Measurements from ENCODE around the gene RBM20.
"Not testable (repeated sequence)": the region's sequence is repeated elsewhere in the genome, so short reads cannot be mapped to it uniquely, and the experiment has no call there.

RBM20 gene

DNA sequence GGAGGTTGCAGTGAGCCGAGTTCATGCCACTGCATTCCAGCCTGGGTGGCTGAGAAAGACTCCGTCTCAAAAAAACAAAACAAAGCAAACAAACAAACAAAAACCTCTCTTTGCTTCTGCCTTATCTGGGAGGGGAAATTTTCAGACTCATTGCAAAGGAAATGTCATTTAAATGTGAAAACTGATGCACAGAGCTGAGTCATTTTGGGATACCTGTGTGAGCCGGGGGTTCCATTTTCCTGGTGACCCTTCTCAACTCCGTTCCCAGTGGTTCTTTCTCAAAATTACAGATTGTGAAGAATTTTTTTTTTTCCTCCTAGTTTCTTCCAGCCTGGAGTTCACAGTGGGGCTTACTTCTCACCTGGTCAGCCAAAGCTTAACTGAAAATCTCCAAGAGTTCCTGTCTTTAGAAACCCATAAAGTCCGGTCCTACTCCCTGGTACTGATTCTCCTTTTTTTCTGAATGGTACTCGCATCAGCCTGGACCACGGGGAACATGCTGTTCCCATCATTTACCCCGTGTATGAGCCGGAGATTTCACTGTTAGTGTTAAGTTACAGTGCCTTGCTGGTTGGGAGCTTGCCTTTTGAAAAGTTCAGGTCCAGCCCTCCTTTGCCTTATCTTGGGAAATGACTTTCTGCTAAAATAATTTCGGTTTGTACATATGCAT lies 56.9 kb downstream of the RBM20 start:
- DNase-seq (ENCODE audit: extremely low read depth in 1 of 2, low read depth in 1 of 2): no peak

DNA sequence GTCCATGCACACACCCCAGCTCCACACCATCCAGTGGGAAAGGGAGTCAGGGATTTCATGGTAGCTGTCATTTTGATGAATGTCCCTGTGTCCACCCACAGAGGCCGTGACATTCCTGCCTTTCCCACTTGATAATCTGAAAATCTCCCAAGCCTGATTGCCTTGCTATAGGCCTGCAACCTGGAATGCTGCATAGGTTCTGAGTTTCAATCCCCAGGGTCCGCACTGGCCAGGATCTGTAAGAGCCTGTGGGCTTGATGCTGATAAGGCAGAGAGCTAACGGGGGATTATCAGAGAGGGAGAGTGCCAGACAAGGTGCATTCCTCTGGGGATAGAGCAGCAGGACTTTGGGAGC lies 57.5 kb downstream of the RBM20 start:
- no peak for DNase-seq (ENCODE audit: extremely low read depth in 1 of 2, low read depth in 1 of 2)

DNA sequence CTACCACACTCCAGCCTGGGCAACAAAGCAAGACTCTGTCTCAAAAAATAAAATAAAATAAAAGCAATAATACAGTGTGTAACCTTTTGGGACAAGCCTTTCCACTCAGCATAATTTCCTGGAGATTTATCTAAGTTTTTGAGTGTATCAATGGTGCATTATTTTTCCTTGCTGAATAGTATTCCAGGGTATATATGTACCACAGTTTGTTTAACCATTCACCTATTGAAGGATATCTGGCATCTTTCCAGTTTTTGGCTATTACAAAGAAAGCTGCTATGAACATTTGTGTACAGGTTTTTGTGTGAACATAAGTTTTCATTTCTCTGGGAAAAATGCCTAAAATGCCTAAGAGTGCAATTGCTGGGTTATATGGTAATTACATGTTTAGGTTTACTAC lies 59.9 kb downstream of the RBM20 start:
- DNase-seq (ENCODE audit: extremely low read depth in 1 of 2, low read depth in 1 of 2): no peak

DNA sequence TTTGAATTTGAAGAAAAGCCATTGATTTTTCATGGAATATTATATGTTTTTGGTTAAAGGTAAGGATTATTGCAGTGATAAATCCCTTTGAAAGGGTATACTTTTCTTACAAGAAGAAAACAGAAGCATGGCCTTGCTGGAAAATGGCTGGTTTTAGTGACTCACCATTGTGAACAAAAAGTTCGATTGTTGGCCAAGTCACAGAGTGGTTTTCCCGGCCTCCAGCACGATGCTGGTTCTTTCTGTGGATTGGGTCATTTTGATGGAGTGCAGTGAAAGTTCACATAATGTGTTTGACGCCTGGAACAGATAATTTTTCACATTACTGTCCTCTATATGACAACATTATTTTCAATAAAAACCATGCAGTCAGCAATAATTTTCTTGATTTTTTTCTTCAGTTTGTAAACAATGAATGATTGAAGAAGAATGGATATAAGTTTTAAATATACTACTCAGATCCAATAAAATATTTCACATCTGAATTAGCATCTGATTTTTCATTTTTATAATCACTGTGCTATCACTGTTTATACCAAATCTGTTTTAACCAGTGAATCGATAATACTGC lies 60.9 kb downstream of the RBM20 start:
- DNase-seq (ENCODE audit: extremely low read depth in 1 of 2, low read depth in 1 of 2): no peak

DNA sequence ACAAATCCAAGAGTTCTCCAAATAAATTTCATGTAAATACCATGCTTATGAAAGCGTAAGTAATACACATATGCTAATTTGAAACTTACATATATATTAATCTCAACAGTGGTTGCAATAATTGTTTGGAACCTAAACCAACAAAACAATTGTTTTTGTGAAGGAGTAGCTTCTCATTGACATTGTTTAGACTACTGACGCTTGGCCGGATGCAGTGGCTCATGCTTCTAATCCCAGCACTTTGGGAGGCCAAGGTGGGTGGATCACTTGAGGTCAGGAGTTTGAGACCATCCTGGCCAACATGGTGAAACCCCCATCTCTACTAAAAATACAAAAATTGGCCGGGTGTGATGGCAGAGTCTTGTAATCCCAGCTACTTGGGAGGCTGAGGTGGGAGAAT lies 61.5 kb downstream of the RBM20 start:
- not testable (repeated sequence) for DNase-seq (ENCODE audit: extremely low read depth in 1 of 2, low read depth in 1 of 2)

DNA sequence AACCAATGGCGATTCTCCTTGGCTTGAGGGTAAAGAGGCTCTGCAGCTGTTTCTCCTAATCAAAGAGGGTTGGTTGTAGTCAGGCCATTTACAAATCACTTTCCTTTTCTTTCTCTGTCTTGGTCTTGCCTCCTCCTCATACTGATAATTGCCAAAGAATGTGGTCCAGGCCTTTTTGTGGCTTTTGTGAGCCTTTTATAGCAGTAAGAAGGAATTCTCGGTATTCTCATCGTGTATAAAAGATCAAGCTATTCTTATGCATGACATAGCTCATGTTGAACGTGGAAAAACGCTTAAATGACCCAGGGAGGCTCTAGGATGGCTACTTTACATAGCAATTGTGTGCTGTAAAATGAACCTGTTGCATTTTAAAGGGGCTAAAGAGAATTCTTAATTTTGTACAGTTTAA lies 62.6 kb downstream of the RBM20 start:
- DNase-seq (ENCODE audit: extremely low read depth in 1 of 2, low read depth in 1 of 2): no peak

DNA sequence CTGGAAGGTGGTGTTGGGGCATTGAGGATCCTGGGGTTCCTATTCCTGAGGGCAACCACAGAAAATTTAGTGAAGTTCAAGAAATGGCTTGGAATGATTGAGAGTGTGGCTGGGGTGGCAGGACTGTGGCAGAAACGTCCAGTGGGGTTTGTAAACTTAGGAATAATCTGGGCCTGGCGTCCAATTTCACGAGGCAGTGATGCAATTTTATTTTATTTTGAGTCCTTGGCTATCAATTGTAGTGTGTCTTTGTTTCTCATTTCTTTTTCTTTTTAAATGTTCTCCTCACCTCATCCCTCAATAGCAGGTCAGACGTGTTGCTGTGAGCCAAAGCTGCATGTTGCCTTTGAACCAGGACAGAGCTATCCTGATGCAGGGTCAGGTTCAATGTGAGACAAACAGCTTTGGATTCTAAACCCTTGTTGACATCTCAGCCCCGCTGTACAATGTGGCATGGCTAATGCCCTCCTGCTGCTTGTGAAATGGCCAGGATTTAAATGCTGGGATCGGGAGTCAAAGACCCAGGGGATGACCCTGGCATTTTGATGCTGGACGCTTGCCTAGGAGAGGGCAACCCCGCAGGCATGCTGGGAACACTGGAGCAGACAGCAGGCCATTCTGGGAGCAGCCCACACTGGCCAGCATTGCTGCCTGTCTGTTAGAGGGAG lies 64.8 kb downstream of the RBM20 start:
- no peak for DNase-seq (ENCODE audit: extremely low read depth in 1 of 2, low read depth in 1 of 2)

DNA sequence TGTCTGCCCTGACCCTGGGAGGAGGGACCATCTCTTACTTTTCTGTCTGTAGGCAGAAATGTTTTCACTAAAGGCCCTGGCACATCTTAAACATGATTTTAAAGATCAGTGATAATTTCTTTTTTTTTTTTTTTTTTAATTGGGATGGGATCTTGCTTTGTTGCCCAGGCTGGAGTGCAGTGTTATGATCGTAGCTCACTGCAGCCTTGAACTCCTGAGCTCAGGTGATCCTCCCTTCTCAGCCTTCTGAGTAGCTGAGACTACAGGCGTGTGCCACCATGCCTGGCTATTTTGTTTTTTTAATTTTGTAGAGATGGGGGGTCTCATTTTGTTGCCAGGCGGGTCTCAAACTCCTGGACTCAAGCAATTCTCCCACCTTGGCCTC lies 65.3 kb downstream of the RBM20 start:
- DNase-seq (ENCODE audit: extremely low read depth in 1 of 2, low read depth in 1 of 2): no peak

DNA sequence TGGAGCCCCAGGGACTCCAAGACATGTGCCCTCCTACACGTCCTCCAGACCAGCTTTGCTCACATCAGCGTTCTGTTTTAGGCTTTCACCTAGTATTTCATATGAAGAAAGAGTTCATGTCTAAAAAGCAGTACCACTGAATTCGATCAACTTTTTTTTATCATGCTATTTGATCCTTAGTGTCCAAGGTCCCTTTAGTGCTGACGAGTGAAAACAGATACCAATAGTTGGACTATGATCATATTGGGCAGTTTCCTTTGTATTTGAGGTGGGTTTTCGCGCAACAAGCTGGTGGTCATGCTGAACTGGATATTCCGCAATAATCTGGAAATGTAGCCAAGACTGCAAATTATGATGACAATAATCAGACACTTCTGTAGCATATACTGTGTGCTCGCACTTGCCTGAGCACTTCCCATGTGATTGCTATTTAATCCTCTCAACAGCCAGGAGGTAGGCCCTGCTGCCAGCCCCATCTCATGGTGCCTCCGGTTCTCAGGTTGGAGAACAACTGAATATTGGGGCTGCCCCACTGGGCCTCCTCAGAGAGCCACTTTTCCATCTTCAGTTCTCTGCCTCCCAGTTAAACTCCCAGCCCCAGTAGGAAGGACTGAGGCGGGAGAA lies 65.9 kb downstream of the RBM20 start:
- DNase-seq (ENCODE audit: extremely low read depth in 1 of 2, low read depth in 1 of 2): no peak

DNA sequence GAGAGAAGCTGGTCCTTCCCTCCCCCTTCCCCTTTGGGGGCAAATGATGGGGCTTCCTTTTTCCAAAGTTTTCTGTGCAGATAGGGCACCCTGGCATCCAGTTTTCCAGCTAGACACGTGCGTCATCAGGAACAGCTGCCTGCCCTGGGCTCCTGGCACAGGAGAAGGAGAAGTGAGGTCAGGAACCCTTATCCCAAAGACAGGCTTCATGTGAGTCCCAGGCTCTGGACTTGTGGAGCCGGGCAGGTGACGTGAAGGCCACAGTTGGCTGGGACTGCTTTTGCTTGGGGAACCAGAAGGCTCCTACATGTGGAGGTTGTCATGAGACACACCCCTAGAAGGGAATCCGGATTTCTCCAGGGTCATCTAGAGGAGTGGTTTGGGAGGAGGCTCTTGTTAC lies 66.5 kb downstream of the RBM20 start:
- no peak for DNase-seq (ENCODE audit: extremely low read depth in 1 of 2, low read depth in 1 of 2)

DNA sequence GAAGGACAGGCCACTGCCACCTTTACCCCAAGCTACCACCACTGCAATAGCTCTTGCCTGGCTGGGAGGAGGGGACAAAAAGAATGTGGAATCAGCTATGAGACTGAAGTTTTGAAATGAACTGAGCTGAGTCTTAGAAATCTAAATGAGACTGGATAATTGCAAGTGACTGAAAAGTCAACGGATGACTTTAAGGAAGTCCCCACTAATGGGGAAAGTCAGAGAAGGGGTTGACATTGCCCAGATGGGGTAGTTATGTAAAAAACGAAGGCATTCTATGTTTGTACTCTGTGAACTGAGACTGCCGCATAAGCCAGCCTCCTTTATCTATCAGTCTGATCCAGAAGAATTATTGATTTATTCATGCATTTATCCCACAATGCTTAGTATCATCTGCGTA lies 67.2 kb downstream of the RBM20 start:
- no peak for DNase-seq (ENCODE audit: extremely low read depth in 1 of 2, low read depth in 1 of 2)

DNA sequence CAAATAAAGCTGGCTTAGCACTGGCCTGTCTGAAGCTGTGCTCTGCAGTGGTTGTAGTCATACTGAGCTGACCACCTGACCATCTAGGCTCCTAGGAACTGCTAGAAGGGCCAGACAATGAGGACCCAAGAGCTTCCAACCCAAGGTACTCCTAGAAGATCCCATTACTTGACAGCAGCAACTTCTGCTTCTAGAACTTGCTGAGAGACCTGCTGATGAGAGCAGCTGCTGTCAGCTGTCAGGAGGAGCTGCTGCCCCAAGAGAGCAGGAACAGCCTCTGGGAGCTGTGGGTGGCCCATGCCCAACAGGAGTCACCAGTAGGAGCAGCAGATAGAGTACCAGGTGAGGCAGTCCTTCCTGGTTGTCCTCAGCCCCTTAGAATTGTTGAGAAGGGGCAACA lies 70.2 kb downstream of the RBM20 start:
- no peak for DNase-seq (ENCODE audit: extremely low read depth in 1 of 2, low read depth in 1 of 2)

DNA sequence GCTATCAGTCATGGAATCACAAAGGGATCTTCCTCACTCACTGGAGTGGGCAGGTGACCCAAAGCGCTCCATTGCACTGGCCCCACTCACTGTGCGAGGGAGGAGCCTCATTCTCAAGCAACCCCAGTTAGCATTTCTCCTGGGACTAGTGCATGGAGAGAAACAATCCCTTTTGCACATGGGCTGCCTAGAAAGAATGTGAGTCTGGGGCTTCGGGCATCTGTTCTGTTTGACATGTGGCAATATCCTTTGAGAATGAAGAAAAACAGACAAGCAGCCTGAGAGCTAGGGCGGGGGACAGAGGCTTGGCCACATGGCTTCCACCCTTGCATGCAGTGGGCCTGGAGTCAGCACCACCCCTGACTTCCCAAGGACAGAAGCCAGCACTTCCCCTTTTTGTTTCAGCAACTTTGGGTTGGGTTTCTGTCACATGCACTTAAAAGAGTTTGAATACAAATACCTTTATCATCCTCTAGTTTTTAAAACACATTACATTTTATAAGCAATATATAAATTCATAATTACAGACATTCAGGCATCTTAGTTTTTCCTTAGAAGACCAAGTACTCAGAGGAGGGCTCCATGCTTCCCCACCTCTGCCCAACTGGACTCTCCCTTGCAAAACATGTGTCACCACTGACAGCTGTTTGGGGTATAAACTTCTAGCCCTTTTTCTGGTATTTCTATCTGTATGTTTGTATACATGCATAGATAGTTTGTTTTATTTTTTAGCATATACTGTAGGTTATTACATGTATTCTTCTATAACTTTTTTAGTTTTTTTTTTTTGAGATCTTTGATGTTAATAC lies 73.8 kb downstream of the RBM20 start:
- no peak for DNase-seq (ENCODE audit: extremely low read depth in 1 of 2, low read depth in 1 of 2)

DNA sequence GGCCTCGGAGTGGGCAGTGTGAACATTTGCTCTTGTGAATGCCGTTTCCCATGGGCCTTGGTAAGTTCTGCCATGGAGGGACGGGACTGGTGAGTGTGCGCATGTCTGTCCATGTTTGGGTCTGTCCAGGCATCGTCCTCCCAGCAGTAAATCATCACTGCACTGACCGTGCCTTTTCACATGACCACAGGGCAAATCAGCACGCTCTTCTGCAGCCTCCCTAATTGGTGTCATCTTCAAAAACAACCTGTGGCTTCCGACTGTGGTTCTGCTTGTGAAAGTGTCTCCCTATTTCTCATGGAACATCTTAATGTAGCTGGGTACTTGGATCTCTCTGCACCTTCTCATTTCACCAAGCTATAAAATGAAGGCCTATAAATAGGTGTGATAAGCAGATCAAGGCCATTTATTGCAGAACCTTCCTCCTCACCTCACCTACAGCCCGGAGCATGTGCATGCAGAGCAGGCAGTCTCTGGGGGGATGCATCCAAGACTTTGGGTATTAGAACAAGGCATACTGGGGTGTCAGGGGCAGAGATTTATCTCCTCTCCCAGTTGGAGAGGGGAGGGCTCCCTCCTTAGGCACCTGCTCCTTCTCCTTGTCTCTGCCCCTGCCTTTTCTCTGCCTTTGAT lies 77.4 kb downstream of the RBM20 start:
- no peak for DNase-seq (ENCODE audit: extremely low read depth in 1 of 2, low read depth in 1 of 2)

DNA sequence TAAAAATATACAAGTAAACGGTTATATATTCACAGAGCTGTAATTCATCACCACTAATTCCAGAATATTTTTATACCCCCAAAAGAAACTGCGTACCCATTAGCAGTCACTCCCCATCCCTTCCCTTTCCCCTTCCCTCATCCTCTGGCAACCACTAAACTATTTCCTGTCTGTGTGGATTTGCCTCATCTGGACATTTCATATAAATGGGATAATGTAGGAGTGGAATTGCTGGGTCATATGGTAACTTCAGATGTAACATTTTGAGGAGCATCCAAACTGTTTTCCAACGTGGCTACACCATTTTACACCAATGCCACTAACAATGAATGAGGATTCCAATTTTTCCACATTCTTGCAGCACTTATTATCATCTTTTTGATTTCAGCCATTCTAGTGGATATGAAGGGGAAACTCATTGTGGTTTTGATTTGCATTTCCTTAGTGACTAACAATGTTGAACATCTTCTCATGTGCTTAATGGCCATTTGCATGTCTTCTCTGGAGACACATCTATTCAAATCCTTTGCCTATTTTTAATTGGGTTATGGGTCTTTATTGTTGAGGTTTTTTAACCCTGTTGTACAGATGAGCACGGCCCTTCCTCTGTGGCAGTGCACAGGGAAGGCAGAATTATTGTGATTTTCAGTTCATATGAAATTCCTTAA lies 79.2 kb downstream of the RBM20 start:
- no peak for DNase-seq (ENCODE audit: extremely low read depth in 1 of 2, low read depth in 1 of 2)

DNA sequence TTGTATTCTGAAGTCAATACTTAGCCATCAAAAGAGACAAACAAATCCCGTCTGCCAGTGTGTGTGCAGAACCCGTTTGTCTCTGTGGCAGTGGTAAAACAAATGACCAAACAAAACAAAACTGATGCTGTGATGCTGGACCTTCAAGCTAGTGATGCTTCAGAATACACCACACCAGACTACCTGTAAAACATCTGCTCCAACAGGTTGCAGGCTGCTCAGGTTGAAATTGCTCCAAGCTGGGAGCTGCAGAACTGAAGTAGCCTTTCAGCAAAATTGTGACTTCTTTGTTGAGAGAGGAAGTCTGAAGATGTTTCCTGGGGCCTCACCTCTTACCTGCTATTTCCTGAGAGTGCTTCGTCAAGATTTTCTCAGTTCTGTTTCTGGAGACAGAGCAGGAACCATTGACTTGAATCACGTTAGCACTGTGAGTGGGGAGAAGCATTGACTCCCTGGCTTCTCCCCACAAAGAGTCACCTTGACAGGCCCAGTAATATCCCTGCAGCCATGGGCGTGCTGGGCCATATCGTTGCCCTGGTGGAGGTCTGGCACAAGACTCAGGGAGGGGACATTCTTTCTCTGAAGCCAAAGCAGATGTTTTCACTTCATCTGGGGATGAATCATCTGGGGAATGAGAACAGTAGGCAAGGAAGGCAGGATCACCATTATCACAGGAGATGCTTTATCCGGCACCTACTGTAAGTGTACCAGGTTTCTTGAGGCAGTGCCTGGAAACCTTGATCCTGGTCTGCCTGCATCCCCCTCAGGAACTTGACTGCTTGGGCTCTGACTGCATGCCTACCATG lies 80.2 kb downstream of the RBM20 start:
- no peak for DNase-seq (ENCODE audit: extremely low read depth in 1 of 2, low read depth in 1 of 2)

DNA sequence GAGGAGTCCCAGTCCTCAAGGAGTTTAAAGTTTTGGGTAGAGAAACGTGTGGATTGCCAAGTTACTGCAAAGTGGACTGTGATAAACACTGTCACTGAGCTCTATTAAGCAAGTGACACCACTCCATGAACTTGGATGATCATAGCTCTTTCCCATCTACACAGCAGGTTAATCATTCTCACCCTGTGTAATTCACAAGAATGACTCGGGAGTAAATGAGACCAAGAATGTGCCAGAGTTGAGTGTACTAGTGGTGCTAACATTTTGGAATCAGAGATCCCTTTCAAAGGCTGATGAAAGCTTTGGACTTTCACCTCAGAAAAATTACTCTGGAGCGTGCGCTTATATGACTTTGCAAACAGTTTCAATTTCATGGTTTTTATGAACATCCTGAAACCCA lies 80.8 kb downstream of the RBM20 start:
- DNase-seq (ENCODE audit: extremely low read depth in 1 of 2, low read depth in 1 of 2): no peak

DNA sequence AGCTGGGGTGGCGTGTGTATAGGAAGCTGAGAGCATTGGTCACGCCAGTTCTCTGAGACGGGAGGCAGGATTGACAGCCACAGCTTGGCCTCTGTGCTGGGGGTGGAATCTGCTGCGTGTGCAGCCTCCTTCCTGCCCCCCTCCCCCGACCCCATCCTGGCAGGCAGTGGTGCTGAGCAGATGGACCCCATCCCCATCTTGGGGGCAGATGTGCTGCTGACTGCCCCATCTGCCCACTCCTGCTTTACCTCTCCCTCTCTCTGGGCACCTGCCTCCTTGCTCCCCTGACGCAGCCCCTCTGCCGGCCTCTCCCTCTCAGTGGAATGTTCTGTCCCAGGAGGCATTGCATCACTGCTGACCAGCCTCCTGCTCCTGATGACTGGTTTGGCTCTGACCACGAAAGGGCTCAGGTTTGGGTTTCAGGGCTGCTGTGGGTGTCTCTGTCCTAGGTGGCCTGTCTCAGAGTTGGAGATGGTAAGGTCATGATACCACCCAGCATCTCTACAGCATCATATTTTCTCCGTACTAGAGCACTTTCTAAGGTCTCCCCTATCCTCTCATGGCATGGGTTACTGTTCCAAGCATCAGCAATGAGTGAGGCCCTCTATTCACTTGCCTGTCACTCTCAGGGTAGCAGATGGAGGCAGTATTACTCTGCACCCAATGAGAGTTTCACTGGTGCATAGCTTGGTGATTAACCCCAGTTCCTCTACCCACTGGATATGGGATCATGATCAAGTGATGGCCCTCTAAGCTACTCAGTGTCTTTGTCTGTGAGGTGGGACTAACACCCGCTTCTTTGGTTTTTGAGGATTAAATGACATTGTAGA lies 81.9 kb downstream of the RBM20 start:
- no peak for DNase-seq (ENCODE audit: extremely low read depth in 1 of 2, low read depth in 1 of 2)

DNA sequence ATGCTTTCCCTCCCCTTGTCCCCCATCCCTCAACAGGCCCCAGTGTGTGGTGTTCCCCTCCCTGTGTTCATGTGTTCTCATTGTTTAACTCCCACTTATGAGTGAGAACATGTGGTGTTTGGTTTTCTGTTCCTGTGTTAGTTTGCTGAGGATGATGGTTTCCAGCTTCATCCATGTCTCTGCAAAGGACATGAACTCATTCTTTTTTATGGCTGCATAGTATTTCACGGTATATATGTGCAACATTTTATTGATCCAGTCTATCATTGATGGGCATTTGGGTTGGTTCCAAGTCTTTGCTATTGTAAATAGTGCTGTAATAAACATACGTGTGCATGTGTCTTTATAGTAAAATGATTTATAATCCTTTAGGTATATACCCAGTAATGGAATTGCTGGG lies 83.6 kb downstream of the RBM20 start:
- DNase-seq (ENCODE audit: extremely low read depth in 1 of 2, low read depth in 1 of 2): not testable (repeated sequence)
